B cell (primary cell): ENCODE data around the gene GRK1.

Source experiments
- EZH2 ChIP-seq: IDR thresholded peaks from 2 replicates; pipeline ENCODE4 v1.6.1; 2012; ENCODE audit warnings: borderline replicate concordance, low read depth, mild to moderate bottlenecking, moderate library complexity, low read length; ENCODE audit not compliant: insufficient read depth, poor library complexity, severe bottlenecking
- TF ChIP-seq, protein P1 (sequence below): fragments of 200-600 bp; IDR thresholded peaks from one replicate; pipeline ENCODE4 v1.8.0; 2022; ENCODE audit warnings: antibody characterized with exemption, mild to moderate bottlenecking

DNA sequence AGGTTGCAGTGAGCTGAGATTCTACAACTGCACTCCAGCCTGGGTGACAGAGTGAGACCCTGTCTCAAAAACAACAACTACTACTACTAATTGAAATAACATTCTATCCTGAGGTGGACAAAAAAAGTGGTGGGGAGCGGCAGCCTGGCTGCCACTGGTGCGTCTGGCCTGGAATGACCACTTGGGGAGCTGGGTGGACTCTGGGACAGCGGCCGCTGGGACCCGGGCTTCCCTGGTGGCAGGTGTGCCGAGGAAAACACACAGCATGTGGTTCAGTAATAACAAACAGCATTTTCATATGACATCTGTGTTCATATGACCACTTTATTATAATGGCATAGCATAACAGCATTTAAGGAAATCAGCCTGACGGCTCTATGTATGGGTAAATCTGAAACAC lies 48.6 kb upstream of the GRK1 start:
- TF ChIP-seq, protein P1, sequence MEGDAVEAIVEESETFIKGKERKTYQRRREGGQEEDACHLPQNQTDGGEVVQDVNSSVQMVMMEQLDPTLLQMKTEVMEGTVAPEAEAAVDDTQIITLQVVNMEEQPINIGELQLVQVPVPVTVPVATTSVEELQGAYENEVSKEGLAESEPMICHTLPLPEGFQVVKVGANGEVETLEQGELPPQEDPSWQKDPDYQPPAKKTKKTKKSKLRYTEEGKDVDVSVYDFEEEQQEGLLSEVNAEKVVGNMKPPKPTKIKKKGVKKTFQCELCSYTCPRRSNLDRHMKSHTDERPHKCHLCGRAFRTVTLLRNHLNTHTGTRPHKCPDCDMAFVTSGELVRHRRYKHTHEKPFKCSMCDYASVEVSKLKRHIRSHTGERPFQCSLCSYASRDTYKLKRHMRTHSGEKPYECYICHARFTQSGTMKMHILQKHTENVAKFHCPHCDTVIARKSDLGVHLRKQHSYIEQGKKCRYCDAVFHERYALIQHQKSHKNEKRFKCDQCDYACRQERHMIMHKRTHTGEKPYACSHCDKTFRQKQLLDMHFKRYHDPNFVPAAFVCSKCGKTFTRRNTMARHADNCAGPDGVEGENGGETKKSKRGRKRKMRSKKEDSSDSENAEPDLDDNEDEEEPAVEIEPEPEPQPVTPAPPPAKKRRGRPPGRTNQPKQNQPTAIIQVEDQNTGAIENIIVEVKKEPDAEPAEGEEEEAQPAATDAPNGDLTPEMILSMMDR = no peak
- no peak for TF ChIP-seq EZH2
